Endothelial cell of umbilical vein (primary cell): ENCODE data around the gene CEACAM6. TPM values are rescaled to one million over a fixed set of nuclear protein-coding genes. Genes with fewer than 3 reads are reported as not detected.

ENCODE experiments used
- BruUV-seq: library from RNA; stranded (reverse); fragments of 400-500 nt; replicated peaks from 2 replicates; lab custom pipeline; 2021; lab: Mats Ljungman, UMichigan
- CTCF ChIA-PET: fragments of 300-600, 350-600 bp; sonication (Branson Sonifier 250); formaldehyde crosslinking; loops from one replicate; lab custom pipeline; 2021; ENCODE audit warnings: antibody characterized with exemption, inconsistent platforms; lab: Charles Lee
- POLR2A ChIA-PET: fragments of 300-600, 350-600 bp; sonication (Branson Sonifier 250); formaldehyde crosslinking; loops from one replicate; lab custom pipeline; 2021; ENCODE audit warnings: antibody characterized with exemption, inconsistent platforms; lab: Charles Lee
- DNase-seq: peaks from one replicate; pipeline ENCODE4 v3.0.0-alpha.2; 2011; ENCODE audit warnings: low read depth, low spot score
- FAIRE-seq: peaks from 2 replicates; lab custom pipeline; 2011; peaks lifted over from hg19 to GRCh38; lab: Jason Lieb, UNC
- H2AFZ ChIP-seq: 2 replicates; pipeline ENCODE4 v1.6.0; 2012; ENCODE audit warnings: low read depth, low read length, control low read depth, inconsistent platforms
- H3K27ac ChIP-seq: 2 replicates; pipeline ENCODE4 v1.5.1; 2011; ENCODE audit warnings: low read depth, mild to moderate bottlenecking, control low read depth, low read length, moderate library complexity; ENCODE audit not compliant: insufficient read depth
- H3K27me3 ChIP-seq, 2 experiments: 2 replicates each; pipeline versions ENCODE4 v1.6.0 to v1.6.1; 2011; ENCODE audit warnings: low read length in 2 of 2, mixed read lengths in 1 of 2; ENCODE audit not compliant: control insufficient read depth in 2 of 2, insufficient read depth in 2 of 2
- H3K36me3 ChIP-seq, 2 experiments: 2 replicates in 1 of 2; 3 replicates in 1 of 2; pipeline ENCODE4 v1.5.1; 2011; ENCODE audit warnings: low read length in 2 of 2, mild to moderate bottlenecking in 1 of 2, moderate library complexity in 1 of 2; ENCODE audit not compliant: control insufficient read depth in 2 of 2, insufficient read depth in 2 of 2; ENCODE audit errors: extremely low read depth in 1 of 2
- H3K4me1 ChIP-seq: 3 replicates; pipeline ENCODE4 v1.5.1; 2011; ENCODE audit warnings: mild to moderate bottlenecking, low read length; ENCODE audit not compliant: control insufficient read depth, insufficient read depth; ENCODE audit errors: extremely low read depth
- H3K4me2 ChIP-seq: 2 replicates; pipeline ENCODE4 v1.6.1; 2011; ENCODE audit warnings: low read length, control low read depth, mixed read lengths; ENCODE audit not compliant: insufficient read depth
- H3K4me3 ChIP-seq, 3 experiments: fragments of 200-600 bp in 1 of 3; sonication (generic), shearing (Covaris generic) in 1 of 3; replicated peaks in 1 of 3; 2 replicates each; pipeline ENCODE4 v1.5.1; 2011 to 2016; ENCODE audit warnings: control low read depth in 3 of 3, low read length in 3 of 3, mild to moderate bottlenecking in 2 of 3, inconsistent platforms in 1 of 3, low read depth in 1 of 3, moderate library complexity in 1 of 3; ENCODE audit not compliant: insufficient read depth in 1 of 3
- H3K79me2 ChIP-seq: 2 replicates; pipeline ENCODE4 v1.6.0; 2012; ENCODE audit warnings: low read length, inconsistent platforms; ENCODE audit not compliant: control insufficient read depth, insufficient read depth
- H3K9ac ChIP-seq: replicated peaks from 2 replicates; pipeline ENCODE3; 2011; ENCODE audit warnings: low read length, control low read depth; ENCODE audit not compliant: insufficient read depth; ENCODE audit errors: extremely low read depth
- H3K9me1 ChIP-seq: replicated peaks from 3 replicates; pipeline ENCODE4 v1.6.0; 2011; ENCODE audit warnings: mild to moderate bottlenecking, low read length; ENCODE audit not compliant: control insufficient read depth, insufficient read depth; ENCODE audit errors: extremely low read depth
- H3K9me3 ChIP-seq: replicated peaks from 2 replicates; pipeline ENCODE4 v1.5.1; 2012; ENCODE audit warnings: low read length, inconsistent platforms; ENCODE audit not compliant: control insufficient read depth, insufficient read depth
- H4K20me1 ChIP-seq: replicated peaks from 2 replicates; pipeline ENCODE3; 2011; ENCODE audit warnings: mild to moderate bottlenecking, low read length; ENCODE audit not compliant: control insufficient read depth, insufficient read depth; ENCODE audit errors: extremely low read depth
- CTCF ChIP-seq, 2 donors: IDR thresholded peaks; 1 replicate in 1 of 2; 2 replicates in 1 of 2; pipeline ENCODE4 v1.5.1; 2011; ENCODE audit warnings: low read length in 2 of 2, mild to moderate bottlenecking in 2 of 2, moderate library complexity in 2 of 2, control low read depth in 1 of 2, inconsistent platforms in 1 of 2, low read depth in 1 of 2; ENCODE audit not compliant: insufficient read depth in 1 of 2; ENCODE audit errors: extremely low read depth in 1 of 2
- EZH2 ChIP-seq: IDR thresholded peaks from 2 replicates; pipeline ENCODE4 v1.6.1; 2012; ENCODE audit warnings: borderline replicate concordance, low read depth, mild to moderate bottlenecking, moderate library complexity, low read length, inconsistent platforms; ENCODE audit not compliant: severe bottlenecking
- FOS ChIP-seq: IDR thresholded peaks from 2 replicates; pipeline ENCODE4 v1.6.1; 2011; ENCODE audit warnings: mild to moderate bottlenecking, low read length, moderate library complexity, borderline replicate concordance; ENCODE audit not compliant: insufficient read depth
- GATA2 ChIP-seq: IDR thresholded peaks from 2 replicates; pipeline ENCODE4 v1.7.0; 2011; ENCODE audit warnings: low read depth, mild to moderate bottlenecking, moderate library complexity, mixed read lengths, low read length; ENCODE audit not compliant: insufficient read length, insufficient read depth
- JUN ChIP-seq: IDR thresholded peaks from 2 replicates; pipeline ENCODE4 v1.6.1; 2011; ENCODE audit warnings: borderline replicate concordance, low read depth; ENCODE audit not compliant: insufficient read length, insufficient read depth
- MAX ChIP-seq: IDR thresholded peaks from 2 replicates; pipeline ENCODE4 v1.6.1; 2011; ENCODE audit not compliant: insufficient read depth, insufficient read length
- MYC ChIP-seq: IDR thresholded peaks from one replicate; pipeline ENCODE4 v1.6.1; 2011; ENCODE audit warnings: mild to moderate bottlenecking, low read depth, low read length
- POLR2A ChIP-seq: IDR thresholded peaks from 2 replicates; pipeline ENCODE4 v1.6.1; 2012; ENCODE audit warnings: low read depth, mild to moderate bottlenecking, control low read depth, low read length
- POLR2AphosphoS5 ChIP-seq: IDR thresholded peaks from 2 replicates; pipeline ENCODE4 v1.6.1; 2012; ENCODE audit warnings: low read depth, mild to moderate bottlenecking, control low read depth, low read length, moderate library complexity; ENCODE audit not compliant: insufficient read depth
- dilution Hi-C: fragments of 300-500 bp; cut with MboI; formaldehyde crosslinking; loops from one replicate; pipeline ENCODE4 v1.15.0; 2019; ENCODE audit warnings: low sequenced_read_pairs; ENCODE audit not compliant: extremely low pct_ligation_motif_present
- intact Hi-C: fragments of 100-400 bp; cut with micrococcal nuclease; formaldehyde crosslinking; loops from one replicate; pipeline ENCODE4 v1.10.0; 2022
- polyA plus RNA-seq, 4 experiments: library from polyadenylated mRNA; depleted of rRNA in 3 of 4; stranded (reverse) in 3 of 4; unstranded in 1 of 4; fragments of >200 nt; gene quantifications; 2 replicates each; pipeline versions ENCODE4 v1.2.1 to v1.2.3, GENCODE V29; 2011 to 2012; ENCODE audit warnings: missing spikeins in 1 of 4
- total RNA-seq: library from RNA; stranded (reverse); gene quantifications from 2 replicates; pipeline ENCODE4 v1.2.3, GENCODE V29; 2021

Gene CEACAM6
- total and polyA plus RNA-seq, 2 donors (not counting 3 experiments of a cell fraction or from before 2014, with no cell fraction given) = not detected

DNA sequence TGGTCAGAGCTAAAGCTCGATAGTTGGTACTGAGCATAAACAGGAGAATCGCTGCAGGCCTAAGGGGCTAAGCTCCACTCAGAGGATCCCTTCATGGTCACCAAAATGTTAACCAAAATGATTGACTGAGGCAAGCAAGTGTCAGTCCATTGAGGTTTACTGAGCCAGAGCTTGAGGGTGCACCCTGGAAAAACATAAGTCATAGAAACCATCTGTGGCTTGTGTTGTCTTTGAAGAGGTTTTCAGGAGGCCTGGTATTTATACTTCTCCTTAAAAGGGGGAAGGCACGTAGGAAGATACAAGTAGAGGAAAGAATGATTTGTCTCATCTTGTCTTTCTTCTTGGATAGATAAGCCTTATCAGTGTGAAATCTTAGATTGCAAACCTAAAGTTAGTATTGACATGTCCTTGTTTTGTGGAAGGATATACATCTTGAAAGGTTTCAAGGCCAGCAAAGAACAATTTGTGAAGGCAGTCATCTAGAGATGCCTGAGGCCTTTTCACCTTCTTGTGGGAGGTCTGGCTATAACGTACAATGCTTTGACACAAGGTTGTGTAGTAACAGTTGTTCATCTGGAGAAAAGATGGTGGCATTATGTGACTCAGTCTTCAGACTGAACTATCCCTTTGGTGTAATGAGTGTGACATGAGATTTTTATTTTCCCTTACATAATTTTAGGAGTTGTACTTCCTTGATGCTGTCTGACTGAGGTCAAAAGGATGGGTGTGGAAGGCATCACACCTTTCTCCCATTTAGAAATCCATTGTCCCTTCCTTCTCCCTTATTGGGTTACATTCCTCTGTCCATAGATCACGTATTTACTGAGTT lies 14.7 kb upstream of the CEACAM6 start:
- H3K9me1 ChIP-seq = no peaks in the 10 kb centered on the region
- no TSS peak for BruUV-seq
- H3K9me3 ChIP-seq = no peaks in the 10 kb centered on the region
- H3K4me3 ChIP-seq = no peak overlapping the region
- TF ChIP-seq MYC = no peak
- TF ChIP-seq EZH2 = no peak
- no peak for TF ChIP-seq FOS
- TF ChIP-seq JUN = no peak
- TF ChIP-seq CTCF (IDR thresholded peaks at IDR 0.05; ENCODE audit: extremely low read depth in 1 of 2, insufficient read depth in 1 of 2, low read depth in 1 of 2, low read length in 2 of 2) = no peak
- no peak for TF ChIP-seq POLR2AphosphoS5
- no peak for TF ChIP-seq POLR2A
- TF ChIP-seq GATA2 = no peak
- TF ChIP-seq MAX = no peak
- no peak overlapping the region for H3K4me2 ChIP-seq
- H3K9ac ChIP-seq = no peak overlapping the region
- FAIRE-seq (no peak), DNase-seq (no peak)
- H4K20me1 ChIP-seq = no peaks in the 10 kb centered on the region
- CTCF ChIA-PET = interaction anchor here (0.9 to 1.5 kb wide), 5 partner anchors 11 to 99 kb away, joined by 3 to 6 read pairs (median 4); no protein-coding TSS in a partner anchor
- no peak overlapping the region for H2AFZ ChIP-seq
- no peaks in the 10 kb centered on the region for H3K4me1 ChIP-seq
- peaks cover 4 to 7% of the 10 kb centered on the region in 2 experiments for H3K27me3 ChIP-seq
- dilution Hi-C loops = no loop called here
- H3K79me2 ChIP-seq = no peaks in the 10 kb centered on the region
- no peak overlapping the region for H3K27ac ChIP-seq
- no peaks in the 10 kb centered on the region for H3K36me3 ChIP-seq
- POLR2A ChIA-PET = no interaction called here
- intact Hi-C loops = no loop called here
